HG03565 (cell line): ENCODE results near the gene FBXW4.
A peak's percentile ranks its signal among the peaks of the same experiment; 100 is the strongest.

Experiments
- ATAC-seq: cut with Tn5 transposase; IDR thresholded peaks from one replicate; pipeline ENCODE4 v1.9.1; 2021; ENCODE audit warnings: mild to moderate bottlenecking, moderate library complexity; ENCODE audit not compliant: unreplicated experiment

FBXW4 gene, protein sequence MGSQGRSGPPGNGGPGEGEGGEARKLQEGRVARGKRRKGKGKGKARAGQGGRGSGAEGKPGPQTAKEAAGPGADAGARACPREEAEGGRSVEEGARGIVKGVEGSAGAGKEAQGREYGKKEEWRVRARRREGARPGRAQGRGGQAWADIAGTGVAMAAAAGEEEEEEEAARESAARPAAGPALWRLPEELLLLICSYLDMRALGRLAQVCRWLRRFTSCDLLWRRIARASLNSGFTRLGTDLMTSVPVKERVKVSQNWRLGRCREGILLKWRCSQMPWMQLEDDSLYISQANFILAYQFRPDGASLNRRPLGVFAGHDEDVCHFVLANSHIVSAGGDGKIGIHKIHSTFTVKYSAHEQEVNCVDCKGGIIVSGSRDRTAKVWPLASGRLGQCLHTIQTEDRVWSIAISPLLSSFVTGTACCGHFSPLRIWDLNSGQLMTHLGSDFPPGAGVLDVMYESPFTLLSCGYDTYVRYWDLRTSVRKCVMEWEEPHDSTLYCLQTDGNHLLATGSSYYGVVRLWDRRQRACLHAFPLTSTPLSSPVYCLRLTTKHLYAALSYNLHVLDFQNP

GRCh38 chr10:101694674-101695403 lies at the start of gene FBXW4:
FBXW4 (minus strand) TSS chr10:101695170; CDS start chr10:101695105, 65 bp downstream.
- peak; percentile 37 for ATAC-seq

DNA sequence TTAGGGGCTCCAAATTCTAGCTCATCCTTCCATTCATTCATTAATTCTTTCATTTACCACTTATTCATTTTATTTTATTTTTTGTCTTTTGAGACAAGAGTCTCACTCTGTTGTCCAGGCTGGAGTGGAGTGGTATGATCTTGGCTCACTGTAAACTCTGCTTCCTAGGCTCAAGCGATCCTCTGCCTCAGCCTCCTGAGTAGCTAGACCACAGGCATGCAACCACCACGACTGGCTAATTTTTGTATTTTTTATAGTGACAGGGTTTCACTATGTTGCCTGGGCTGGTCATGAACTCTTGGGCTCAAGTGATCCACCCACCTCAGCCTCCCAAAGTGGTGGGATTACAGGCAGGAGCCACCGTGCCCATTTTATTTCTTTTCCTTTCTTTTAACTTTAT lies 49.3 kb upstream of the FBXW4 start:
- no peak for ATAC-seq

DNA sequence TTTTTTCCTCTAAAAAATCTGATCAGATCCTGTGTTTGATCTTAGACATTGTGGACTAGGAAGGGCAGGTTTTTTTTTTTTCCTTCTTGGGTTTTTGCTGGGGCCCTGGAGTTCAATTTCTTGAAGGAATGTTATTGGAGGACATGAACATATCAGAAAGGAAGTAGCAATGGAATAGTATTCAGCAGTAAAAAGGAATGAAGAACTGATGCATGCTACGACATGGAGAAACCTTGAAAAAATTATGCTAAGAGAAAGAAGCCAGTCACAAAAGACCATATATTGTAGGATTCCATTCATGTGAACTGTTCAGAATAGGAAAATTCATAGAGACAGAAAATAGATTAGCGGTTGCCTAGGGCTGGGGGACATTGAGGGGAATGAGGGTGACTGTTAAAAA lies 47.0 kb upstream of the FBXW4 start:
- ATAC-seq = no peak

- ATAC-seq = no peak
Measured at GRCh38 chr10:101736666-101737065, 41.7 kb upstream of the FBXW4 start.

GRCh38 chr10:101732096-101732495 lies 37.1 kb upstream of the FBXW4 start:
- ATAC-seq = no peak

GRCh38 chr10:101726115-101726387 lies 31.1 kb upstream of the FBXW4 start:
- no peak for ATAC-seq

DNA sequence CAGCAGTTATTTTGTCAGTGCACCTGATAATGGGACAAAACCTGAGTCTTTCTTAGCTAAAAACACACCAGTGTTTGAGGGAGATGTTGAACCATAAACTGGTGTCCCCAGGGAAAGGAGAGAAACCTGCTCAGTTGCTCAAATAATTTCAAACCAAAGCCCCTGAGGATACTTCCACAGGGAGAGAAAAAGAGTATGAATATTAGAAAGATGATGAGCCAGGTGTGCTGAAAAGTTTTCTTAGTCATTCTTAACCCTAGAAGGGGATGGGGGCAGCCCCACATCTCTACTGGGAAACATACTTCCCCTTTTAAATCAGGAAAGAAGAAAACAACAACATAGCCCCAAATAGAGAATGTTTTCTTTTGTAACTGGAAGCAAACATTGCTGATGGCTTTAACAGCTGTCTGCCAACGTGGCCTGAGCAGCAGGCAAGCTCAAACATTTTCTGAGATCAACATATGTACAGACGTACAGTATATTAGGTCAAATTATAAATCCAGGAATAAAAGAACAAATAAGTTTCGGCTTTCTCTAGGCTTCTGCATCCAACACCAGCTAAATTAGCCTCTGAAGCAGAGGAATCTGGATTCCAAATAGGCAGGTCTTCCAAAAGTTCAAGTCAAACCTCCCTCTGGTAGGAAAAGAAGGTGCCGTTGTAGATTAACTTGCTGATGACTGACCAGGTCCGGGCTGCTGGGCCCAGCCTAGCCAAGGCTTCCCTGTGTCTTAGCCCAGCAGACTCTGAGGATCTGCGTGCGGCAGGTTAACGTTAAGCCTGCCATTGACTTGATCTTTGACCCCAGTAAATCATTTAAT lies 30.5 kb upstream of the FBXW4 start:
- no peak for ATAC-seq

DNA sequence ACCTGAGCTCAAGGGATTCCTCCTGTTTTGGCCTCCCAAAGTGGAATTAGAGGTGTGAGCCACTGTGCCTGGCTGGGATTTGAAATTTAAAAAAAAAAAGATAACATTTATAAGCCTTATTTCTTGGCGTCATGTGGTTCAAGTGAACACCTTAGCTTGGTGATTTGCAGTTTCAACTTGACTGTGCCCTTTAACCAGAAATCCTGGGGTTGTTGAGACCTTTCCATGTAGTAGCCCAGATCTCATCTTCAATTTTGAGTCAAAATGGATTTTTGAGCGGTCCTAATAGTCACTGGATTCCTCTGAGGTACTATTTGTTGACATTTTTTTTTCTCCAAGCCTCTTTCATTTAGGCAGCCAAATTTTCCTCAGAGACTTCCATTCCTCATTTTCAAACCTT lies 29.5 kb upstream of the FBXW4 start:
- no peak for ATAC-seq

GRCh38 chr10:101723176-101723575 lies 28.2 kb upstream of the FBXW4 start:
- no peak for ATAC-seq

DNA sequence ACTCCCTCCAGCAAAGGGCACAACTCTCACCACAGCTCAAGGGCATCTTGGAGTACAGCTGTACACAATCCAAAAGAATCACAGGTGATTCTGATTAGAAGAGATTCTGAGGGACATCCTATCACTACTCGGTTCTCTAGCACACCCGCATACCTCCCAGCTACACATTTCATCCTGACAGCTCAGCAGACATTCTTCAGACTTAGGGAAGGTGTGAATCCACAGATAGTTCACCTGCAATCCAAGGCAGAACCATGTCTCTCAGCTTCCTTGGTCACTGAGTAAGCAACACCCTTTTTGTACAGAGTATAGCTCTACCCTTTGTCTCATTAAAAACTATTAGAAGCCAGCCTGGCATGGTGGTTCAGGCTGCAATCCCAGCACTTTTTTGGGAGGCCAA lies 26.8 kb upstream of the FBXW4 start:
- no peak for ATAC-seq

DNA sequence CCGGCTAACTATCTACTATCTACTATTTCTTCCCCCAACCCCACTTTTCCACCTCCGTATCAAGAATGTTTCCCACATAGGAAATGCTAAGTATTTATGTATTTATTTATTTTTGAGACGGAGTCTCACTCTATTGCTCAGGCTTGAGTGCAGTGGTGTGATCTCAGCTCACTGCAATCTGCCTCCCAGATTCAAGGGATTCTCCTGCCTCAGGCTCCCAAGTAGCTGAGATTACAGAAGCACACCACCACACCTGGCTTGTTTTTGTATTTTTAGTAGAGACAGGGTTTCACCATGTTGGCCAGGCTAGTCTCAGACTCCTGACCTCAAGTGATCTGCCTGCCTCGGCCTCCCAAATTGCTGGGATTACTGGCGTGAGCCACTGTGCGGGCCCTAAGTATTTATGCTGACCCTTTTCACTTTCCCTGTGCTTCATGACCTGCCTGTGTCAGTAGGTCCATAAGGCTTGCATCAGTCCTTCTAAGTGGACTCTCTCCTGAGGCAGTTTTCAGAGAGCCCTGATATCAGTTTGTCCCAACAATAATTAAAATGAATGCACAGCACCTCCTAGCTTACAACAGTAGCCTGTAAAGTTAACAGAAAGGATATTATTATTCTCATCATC lies 25.7 kb upstream of the FBXW4 start:
- no peak for ATAC-seq

DNA sequence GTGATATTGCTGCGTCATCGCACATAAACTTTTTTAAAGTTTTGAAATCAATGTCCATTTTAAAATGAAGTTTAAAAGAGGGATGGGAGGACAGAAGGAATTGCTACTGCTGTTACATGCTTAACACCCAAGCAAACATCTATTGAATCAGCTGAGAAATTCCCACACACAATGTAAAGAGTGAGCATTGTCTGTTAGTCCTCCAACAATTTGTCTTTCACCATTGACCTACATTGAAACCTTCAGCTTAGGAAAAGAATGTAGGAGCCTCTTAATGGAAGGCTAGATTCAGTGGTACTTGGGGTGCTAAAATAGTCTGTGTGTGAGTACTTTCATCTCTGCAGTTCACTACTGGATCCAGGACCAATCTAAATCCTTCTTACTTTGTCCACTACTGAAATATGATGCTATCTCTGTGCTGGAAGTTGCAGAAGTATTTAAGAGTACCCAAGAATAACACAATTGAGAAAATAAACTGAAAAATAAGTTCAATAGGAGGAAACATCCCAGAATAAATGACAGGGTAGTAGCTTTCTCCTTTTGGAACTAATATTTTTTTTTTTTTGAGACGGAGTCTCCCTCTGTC lies 23.8 kb upstream of the FBXW4 start:
- no peak for ATAC-seq

- no peak for ATAC-seq
Measured at GRCh38 chr10:101716891-101717659, 22.1 kb upstream of the FBXW4 start.

GRCh38 chr10:101712997-101713396 lies 18.0 kb upstream of the FBXW4 start:
- ATAC-seq = no peak

- ATAC-seq = no peak
Measured at GRCh38 chr10:101710793-101711192, 15.8 kb upstream of the FBXW4 start.

- ATAC-seq = no peak
Measured at GRCh38 chr10:101710059-101710695, 15.2 kb upstream of the FBXW4 start.

- no peak for ATAC-seq
Measured at GRCh38 chr10:101709359-101710058, 14.5 kb upstream of the FBXW4 start.

DNA sequence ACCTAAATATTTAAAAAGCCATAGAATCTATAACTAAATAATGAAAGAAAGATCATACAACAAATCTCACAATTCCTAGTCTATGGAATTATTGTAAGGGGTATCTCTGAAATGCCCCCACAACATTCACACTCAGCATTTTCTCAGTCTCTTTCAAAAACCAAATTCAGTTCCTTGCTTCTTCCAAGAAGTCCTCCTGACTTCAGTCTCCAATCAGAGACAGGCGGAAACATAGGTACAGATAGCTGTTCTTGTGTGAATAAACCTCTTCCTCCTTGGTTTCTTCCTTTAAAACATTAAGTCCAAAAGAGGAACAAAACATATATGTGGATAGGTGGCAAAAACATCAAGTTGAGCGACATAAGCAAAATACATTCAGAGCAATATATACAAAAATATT lies 13.9 kb upstream of the FBXW4 start:
- no peak for ATAC-seq

GRCh38 chr10:101708073-101708472 lies 13.1 kb upstream of the FBXW4 start:
- no peak for ATAC-seq
